ENCODE data around the gene CUZD1.
A peak's percentile ranks its signal among the peaks of the same experiment; 100 is the strongest.

CUZD1 gene

GRCh38 chr10:122814493-122814892, 31.2 kb downstream of the CUZD1 start:
- DNase-seq, result no peak

DNA sequence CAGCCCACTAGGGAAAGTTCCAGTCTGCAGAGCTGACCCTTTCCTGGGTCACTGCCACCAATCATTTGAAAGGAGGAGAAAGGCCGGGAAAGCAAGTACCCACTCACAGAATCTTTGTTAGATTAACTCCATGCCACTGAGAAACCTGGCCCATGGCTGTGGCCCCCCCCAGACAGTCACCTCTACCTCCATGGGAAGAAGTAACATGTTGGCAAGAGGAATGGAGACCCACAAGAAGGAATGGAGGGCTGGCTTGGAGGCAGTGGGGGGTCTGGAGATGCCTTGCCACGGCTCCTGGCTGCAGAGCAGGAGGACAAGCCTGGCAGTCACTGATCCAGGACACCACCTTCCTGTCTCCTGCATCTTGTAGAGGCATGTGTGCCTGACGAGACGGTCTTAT, 32.9 kb downstream of the CUZD1 start:
- no peak for DNase-seq

DNA sequence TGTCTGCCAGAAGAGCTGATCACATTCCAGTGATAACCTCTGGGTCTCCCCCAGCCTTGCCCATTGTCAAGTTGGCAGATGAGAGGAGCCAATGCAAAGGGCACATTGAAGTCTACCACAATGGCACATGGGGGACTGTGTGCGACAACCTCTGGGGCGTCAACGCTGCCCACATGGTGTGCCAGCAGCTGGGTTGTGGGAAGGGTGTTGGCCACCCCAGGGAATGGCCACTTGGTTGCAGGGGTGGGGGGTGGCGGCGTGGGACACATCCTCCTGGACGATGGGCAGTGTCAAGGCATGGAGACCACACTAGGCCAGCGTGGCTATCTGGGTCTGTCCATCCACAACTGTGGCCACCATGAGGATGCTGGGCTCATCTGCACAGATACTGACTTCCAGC, 43.4 kb downstream of the CUZD1 start:
- no peak for DNase-seq

- DNase-seq, result no peak
Observed at GRCh38 chr10:122798704-122799231, 46.9 kb downstream of the CUZD1 start.

DNA sequence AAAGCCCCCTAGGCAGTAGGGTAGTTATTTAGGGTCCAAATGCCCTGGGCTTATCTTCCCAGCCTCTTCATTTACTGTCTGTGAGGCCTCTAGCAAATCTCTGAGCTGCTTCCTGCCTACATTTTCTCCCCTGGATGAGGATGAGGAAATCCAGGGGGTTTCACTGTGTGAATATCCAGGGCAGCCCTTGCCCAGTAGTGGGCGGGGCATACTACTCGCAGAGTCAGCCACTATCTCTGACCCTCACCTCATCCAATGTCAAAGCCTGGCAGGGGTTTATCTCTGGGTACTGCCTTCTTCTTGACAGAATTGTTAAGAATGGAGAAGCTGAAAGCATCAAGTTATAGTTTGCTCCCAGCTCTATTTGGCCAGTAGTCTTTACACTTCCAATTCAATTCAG, 48.9 kb downstream of the CUZD1 start:
- DNase-seq, result no peak

GRCh38 chr10:122795924-122796323, 49.7 kb downstream of the CUZD1 start:
- no peak for DNase-seq

GRCh38 chr10:122786269-122786668, 59.4 kb downstream of the CUZD1 start:
- DNase-seq, result peak; percentile 7

GRCh38 chr10:122782911-122783310, 62.7 kb downstream of the CUZD1 start:
- DNase-seq, result no peak
